Stimulated activated CD8-positive, alpha-beta memory T cell treated with anti-CD3 and anti-CD28 coated beads, Interleukin-2, amount 100 ng/mL, for 48 hours (primary cell): ENCODE measurements around the gene PRR14L.
"Not testable (repeated sequence)": the region's sequence is repeated elsewhere in the genome, so short reads cannot be mapped to it uniquely, and the experiment has no call there.

Experiments
- DNase-seq, 2 donors: peaks; one replicate each; pipeline ENCODE4 v3.0.0-alpha.2; 2020; ENCODE audit warnings: low read depth in 2 of 2

The PRR14L gene

DNA sequence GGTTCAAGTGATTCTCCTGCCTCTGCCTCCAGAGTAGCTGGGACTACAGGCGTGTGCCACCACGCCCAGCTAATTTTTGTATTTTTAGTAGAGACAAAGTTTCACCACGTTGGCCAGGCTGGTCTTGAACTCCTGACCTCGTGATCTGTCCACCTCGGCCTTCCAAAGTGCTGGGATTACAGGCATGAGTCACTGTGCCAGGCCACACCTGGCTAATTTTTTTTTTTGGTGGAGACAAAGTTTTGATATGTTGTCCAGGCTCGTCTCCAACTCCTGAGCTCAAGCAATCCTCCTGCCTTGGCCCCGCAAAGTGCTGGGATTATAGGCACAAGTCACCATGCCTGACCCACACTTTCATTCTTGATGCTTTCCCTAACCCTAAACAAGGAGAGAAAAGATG, 9.6 kb downstream of the PRR14L start:
- not testable (repeated sequence) for DNase-seq

DNA sequence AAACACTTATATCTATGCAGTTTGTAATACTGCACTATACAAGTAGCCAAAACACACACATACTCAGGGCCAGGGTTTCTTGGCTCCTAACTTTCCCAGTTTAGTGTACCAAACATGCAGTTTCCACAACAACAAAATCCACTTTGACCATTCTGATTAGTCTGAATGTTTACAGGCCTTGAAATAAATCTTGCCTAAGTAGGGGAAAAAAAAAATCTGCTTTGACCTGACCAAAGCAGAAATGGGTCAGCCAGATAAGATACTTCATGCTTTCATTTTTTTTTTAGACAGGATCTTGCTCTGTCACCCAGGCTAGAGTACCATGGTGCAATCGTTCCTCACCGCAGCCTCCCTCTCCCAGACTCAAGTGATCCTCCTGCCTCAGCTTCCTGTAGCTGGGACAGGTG, 10.1 kb downstream of the PRR14L start:
- no peak for DNase-seq

DNA sequence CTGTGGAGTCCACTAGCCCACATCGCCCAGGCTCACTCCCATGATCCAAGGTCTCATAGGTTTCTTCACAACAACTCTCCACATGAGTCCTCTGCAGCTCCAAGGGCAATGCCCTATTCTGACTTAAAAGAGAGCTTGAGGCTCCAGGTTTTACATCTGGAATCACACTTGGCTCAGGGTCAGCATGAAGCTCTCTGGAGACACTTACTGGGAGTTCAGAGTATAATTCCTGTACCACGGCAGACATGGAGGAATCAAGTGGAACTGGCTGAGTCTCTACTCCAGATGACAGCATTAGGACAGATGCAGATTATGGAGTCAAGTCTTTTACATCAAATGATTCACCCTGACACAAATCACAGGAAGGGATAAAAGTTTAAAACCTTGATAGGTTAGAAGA, 11.4 kb downstream of the PRR14L start:
- DNase-seq = no peak

DNA sequence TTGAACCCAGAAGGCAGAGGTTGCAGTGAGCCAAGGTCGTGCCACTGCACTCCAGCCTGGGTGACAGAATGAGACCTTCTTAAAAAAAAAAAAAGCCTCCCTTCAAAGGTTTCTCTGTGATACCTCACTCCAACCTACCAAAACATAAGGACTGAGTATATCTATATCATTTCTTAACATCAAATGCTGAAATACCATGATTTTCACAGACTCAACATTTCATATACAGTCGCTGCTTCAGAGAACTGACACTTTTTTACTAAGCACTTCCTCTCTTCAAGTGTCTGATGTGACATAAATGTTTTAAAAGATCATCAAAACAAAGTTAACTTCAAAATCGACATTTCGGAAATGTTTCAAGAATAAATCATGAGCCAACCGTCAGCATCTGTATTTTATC, 12.0 kb downstream of the PRR14L start:
- no peak for DNase-seq

DNA sequence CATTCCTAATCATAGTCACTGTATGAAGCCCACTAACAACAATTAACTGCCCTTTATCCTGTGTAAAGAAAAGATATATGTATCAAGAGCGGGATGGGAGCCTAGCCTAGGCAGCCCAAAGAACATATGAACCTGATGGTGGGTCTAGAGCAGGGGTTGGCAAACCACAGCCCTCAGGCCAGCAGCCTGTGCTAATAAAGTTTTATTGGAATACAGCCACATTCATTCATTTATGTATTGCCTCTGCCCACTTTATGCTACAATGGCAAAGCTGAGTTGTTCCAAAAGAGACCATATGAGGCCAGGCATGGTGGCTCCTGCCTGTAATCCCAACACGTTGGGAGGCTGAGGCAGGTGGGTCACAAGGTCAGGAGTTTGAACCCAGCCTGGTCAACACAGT, 13.5 kb downstream of the PRR14L start:
- DNase-seq = no peak

DNA sequence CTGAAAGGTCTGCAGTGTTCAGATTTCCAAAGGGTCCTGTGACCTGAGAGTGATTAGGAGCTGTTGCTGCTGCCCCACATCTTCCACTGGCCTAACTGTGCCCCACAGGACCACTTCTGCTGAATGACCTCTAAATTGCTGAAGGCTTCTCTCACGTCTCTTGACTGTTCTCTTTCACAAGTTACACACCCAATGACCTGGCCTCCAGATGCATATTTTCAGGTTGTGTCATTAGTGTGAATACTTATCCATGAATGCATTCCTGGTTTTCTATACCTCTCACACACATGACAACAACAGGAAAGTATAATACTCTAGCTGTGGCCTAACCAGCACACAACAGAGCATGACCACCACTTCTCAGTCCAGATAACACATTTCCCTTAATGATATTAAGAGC, 15.4 kb downstream of the PRR14L start:
- DNase-seq = no peak

DNA sequence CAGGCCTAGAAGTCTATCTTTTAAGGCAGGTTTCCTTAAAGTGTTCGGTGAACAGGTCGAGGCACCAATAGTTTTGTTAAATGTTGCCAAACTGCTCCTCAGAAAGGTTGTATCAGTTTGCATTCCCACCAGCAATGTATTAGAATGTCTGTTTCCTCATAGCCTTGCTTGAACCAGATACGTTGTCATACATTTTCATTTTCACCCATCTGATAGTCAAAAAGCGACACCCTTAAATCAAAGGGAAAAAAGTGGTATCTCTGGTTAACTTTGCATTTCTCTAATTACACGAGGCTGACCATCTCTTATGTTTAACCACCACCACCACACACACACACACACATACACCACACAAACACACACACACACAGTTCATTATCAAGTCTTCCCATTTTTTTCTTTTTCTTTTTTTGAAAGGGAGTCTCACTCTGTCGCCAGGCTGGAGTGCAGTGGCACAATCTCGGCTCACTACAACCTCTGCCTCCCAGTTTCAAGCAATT, 16.3 kb downstream of the PRR14L start:
- DNase-seq = no peak

DNA sequence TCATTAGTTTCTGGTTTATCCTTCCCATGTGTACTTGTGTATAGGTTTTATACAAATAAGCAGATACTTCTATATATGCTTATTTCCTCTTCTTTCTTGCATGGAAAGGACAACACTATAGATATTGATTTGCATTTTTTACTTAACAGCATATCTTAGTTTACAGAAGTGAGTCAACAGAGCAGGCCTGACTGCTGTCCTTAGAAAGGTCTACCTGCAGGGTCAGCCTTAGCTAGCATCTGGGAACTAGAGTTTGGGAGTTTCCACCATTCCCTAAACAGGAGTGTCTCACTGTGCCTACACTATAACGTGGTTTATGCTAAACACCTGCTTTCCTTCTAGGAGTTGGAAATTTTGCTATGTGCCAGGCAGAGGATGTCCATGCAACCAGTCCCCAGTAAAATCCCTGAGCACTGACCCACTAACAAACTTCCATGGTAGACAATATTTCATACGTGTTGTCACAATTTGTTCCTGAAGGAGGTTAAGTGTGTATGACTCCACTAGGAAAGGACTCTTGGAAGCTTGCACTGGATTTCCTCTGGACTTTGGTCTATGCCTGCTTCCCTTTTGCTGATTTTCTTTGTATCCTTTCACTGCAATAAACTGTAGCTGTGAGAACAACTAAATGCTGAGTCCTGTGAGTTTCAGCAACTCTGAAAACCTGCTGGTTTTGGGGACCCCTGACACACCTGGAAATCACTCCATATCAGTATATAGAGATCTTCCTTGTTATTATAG, 17.7 kb downstream of the PRR14L start:
- DNase-seq = no peak

DNA sequence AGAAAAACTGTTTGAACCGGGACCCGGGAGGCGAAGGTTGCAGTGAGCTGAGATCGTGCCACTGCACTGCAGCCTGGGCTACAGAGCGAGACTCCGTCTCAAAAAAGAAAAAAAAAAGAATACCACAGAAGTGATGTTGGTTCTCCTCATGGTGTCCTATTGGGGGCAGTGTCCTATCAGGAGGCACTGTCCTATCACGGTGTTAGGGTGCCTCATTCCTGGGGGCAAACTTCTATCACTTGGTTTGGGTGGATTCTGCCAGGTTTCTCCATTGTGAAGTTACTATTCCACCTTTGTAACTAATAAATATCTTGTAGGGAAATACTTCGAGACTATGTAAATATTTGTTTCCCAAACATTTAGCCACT, 19.6 kb downstream of the PRR14L start:
- no peak for DNase-seq

DNA sequence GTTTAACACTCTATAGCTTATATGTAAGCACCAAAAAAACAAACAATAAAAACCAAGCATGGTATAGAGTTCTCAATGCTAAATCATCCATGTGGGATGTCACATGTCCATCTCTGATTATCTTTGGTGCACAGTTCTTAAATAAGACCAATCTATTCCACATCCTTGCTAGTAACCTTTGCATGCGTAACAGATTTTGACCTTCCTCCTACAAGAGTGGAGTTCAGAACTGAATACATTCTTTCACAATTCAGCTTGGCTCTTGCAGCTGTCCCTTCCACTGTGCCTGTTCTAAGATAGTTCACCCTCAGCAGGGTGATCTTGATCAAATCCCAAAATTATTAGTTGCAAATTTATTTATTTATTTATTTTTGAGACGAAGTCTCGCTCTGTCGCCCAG, 21.1 kb downstream of the PRR14L start:
- DNase-seq = no peak

DNA sequence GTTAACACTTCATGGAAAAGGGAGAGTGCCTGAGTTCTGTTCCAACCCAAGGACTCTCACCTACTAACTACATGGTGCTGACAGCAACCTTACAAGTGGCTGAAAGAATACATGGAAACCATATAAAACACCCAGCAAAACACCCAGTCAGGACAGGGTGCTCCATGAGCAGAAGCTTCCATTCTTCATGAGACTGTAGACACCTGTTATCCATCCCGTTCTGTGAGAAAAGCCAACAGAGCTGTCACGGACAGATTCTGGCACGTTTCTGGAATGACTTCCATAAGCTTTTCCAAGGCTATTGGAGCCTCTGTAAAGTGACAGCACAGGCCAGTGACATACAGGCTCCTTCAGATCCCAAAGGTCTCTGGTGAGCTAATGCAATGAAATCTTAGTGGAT, 23.2 kb downstream of the PRR14L start:
- no peak for DNase-seq

DNA sequence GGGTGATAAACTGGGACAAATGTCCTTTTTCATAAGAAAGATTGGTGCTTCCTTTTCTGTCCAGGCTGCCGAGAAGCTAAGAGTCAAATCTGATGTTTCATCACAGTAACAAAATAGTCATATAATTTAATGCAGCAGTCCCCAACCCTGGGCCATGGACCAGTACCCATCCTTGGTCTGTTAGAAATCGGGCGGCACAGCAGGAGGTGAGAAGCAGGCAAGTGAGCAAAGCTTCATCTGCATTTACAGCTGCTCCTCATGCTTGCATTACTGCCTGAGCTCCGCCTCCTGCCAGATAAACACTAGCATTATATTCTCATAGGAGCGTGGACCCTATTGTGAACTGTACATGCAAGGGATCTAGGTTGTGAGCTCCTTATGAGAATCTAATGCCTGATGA, 26.2 kb downstream of the PRR14L start:
- DNase-seq = no peak

DNA sequence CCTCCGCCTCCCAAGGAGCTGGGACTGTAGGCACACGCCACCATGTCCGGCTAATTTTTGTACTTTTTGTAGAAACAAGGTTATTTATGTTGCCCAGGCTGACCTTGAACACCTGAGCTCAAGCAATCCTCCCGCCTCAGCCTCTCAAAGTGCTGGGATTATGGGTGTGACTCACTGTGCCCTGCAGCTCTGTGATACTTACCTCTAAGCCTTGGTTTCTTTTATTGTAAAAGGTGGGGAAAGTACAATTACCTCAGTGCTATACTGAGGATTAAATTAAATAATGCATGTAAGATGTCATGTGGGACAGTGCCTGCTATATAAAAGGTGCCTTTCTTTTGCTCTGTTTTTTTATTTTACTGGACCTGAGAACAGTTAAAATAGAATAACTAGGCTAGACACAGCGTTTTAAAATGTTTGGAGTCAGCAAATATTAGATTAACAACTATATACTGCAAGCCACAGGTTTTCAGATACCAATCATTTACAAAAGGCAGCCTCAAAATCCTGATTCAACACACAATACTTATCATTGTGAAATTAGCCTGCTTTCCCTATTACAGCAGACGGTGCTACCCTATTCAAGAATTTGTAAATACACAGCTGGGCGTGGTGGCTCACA, 30.0 kb downstream of the PRR14L start:
- DNase-seq = no peak

DNA sequence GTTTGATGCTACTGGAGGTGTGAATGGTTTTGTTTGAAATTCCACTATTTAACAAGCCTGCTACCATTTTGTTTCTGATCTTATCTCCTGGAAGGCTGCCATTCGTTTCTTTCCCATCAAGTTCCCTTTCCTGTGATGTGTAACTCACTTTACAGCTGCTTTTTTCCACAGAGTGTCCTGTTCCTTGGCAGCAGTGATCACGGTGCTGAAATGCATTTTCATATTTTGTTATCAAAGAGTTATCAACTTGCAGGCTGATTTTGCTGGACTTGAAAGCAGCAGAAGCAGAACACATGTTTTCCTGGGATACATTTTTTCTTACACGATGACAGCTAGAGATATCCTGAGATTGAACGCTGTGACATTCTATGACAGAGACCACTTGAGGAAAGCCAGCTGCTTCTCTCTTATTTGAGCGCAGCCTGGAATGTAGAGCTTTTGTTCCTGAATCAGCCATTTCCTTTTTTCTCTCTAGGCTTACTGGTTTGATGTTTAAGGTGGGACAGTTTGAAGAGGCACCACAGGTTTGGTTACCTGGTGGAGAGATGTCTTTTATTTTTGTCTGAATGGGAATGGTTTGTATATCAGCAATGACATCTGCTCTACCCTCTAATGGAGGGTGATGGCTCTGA, 34.7 kb downstream of the PRR14L start:
- DNase-seq = no peak

DNA sequence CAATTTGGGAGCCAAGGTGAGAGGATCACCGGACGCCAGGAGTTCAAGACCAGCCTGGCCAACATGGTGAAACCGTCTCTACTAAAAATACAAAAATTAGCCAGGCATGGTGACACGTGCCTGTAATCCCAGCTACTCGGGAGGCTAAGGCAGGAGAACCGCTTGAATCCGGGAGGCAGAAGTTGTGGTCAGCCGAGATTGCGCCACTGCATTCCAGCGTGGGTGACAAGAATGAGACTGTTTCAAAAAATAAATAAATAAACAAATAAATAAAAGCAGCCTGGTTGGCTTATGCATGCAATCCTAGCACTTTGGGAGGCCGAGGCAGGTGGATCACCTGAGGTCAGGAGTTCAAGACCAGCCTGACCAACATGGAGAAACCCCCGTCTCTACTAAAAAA, 38.7 kb downstream of the PRR14L start:
- DNase-seq = not testable (repeated sequence)

DNA sequence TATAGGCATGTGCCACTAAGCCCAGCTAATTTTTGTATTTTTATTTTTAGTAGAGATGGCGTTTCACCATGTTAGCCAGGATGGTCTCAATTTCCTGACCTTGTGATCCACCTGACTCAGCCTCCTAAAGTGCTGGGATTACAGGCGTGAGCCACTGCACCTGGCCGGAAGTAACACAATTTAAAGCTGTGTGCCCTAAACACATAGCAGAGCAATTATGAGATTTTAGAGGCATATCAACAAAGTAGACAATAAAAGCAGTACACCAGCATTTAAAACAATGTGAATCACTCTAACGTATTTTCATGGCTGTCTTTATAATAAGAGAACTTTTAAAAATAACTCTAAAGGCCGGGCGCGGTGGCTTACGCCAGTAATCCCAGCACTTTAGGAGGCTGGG, 42.4 kb downstream of the PRR14L start:
- no peak for DNase-seq

DNA sequence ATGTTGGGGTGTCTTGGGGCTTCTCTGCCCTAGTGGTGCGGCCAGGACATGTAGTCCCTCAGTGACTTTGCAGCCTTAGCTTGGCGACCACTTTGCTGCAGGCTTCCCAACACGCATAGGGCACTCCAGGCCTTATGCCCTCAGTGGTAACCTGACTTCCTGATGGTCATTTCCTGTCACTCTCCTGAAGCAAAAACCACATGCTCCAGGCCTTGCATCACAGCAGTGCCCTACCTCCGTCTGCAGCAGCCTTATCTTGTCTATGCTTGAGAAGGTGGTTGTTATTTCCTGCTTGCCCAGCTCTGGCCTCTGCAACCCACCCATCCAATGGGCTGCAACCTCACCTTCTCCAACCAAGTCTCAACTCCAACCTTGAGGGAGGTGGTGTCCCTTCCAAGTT, 54.5 kb downstream of the PRR14L start:
- no peak for DNase-seq

DNA sequence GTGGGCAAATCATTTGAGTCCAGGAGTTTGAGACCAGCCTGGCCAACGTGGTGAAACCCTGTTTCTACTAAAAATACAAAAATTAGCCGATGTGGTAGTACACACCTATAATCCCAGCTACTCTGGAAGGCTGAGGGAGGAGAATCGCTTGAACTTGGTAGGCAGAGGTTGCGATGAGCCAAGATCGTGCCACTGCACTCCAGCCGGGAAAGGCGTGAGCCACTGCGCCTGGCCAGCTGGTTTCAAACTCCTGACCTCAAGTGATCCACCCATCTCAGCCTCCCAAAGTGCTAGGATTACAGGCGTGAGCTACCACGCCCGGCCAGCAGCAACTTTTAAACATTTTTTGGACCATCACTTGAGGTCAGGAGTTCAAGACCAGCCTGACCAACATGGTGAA, 55.9 kb downstream of the PRR14L start:
- DNase-seq = not testable (repeated sequence)

DNA sequence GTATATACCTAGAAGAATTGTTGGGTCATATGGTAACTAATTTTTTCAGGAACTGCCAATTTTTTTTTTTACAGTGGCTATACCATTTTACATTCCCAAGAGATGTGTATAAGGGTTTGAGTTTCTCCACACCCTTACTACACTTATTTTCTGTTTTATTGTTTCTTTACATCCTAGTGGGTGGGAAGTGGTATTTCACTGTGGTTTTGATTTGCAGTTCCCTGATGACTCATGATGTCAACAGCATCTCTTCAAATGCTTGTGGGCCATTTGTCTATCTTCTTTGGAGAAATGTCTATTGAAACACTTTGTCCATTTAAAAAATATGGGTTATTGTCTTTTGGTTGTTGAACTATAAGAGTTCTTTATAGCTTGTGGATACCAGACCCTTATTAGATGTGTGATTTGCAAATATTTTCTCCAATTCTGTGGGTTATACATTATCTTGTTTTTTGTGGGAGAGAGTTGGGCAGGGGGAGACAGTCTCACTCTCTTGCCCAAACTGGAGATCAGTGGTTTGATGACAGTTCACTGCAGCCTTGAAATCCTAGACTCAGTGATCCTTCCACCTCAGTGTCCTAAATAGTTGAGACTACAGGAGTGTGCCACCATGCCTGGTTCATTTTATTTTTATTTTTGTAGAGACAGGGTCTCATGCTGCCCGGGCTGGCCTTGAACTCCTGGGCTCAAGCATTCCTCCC, 57.6 kb downstream of the PRR14L start:
- DNase-seq = no peak

DNA sequence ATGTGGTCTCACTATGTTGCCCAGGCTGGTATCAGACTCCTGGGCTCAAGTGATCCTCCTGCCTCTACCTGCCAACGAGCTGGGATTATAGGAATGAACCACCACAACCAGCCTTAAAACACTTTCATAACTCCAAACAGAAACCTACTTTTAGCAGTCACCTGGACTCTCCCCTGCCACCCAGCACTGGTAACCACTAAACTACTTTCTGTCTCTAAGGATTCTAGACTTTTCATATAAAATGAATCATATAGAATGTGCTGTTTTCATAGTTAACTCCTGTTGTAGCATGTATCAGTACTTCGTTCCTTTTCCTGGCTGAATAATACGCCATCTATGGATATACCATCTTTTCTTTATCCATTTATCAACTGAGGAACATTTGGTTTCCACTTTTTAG, 58.5 kb downstream of the PRR14L start:
- DNase-seq = no peak

DNA sequence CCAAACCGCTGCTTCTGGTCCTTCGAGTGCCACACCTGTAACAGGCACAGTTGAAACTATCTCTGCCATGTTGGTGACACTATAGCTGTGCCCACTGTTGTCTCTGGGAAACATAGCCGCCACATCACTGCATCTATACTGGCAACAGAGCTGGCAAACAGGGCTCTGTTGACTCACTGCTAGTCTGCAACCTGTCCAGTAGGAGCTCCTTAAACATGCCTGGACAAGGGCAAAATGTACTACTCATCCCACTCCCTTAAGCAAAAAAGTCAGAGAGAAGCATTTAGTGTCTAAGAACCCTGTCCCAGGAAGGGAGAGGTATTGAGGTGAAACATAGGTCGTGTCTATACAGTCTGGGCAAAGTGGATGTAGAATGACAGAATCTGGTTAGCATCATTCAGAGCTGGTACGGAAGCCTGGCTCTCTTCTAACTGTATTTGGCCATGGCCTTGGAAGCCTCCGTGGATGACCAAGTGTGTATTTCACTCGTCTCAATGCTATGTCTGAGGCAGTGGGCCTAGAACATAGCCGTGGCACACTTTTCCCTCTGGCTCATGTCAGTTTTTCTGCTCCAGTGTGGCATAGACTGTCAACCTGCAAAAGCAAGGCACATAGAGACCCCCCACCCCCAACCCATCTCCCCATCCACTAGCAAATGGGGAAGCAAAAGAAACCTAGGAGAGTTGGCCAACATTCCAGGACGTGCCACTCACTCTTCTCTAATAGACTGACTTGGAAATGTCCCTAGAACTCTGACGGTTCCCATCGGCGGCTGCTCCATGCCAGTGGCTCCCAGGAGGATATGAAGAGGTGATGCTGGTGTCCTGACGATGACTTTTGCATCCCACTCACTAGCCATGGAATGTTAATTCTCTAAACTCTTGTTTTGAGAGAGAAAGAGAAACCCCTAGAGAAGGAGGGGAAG, 66.5 kb downstream of the PRR14L start:
- no peak for DNase-seq

DNA sequence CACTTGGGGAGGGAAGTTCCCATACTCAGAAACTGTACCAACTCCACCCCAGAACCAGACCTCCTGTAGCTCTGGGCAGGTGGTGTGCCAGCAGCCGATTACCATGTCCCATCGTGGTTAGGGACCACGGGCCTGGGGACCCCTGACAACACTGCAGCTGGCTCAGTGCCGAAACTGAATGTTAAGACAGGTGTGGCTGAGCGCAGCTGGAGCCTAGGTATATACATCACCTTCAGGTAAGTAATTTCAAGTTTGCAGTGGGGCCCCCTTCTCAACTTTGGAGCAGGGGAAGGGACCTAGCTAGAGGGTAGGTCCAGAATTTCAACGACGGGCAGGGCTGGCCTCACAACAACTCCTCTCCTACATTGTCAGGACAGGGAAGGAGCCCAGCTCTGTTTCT, 67.2 kb downstream of the PRR14L start:
- no peak for DNase-seq
